Esophagus (tissue), 2 donors: Measurements from ENCODE around the gene RYR2. TPM values are rescaled to one million over a fixed set of nuclear protein-coding genes. Genes with fewer than 3 reads are reported as not detected.
"Not testable (repeated sequence)": the region's sequence is repeated elsewhere in the genome, so short reads cannot be mapped to it uniquely, and the experiment has no call there.

ENCODE experiments used
- H3K27ac ChIP-seq, 2 donors: one replicate each; pipeline ENCODE4 v1.5.1; 2013; ENCODE audit warnings: low read depth in 2 of 2, mild to moderate bottlenecking in 2 of 2, inconsistent platforms in 1 of 2, low read length in 1 of 2, moderate library complexity in 1 of 2
- H3K27me3 ChIP-seq, 2 donors: one replicate each; pipeline ENCODE4 v1.6.1; 2013; ENCODE audit warnings: low read length in 2 of 2, control low read depth in 1 of 2, mild to moderate bottlenecking in 1 of 2; ENCODE audit not compliant: insufficient read depth in 2 of 2, control insufficient read depth in 1 of 2
- H3K36me3 ChIP-seq, 2 donors: one replicate each; pipeline ENCODE4 v1.6.1; 2013; ENCODE audit warnings: low read length in 1 of 2; ENCODE audit not compliant: control insufficient read depth in 2 of 2, insufficient read depth in 2 of 2
- H3K4me1 ChIP-seq, 2 donors: one replicate each; pipeline ENCODE4 v1.6.1; 2013; ENCODE audit warnings: low read length in 1 of 2; ENCODE audit not compliant: control insufficient read depth in 2 of 2, insufficient read depth in 2 of 2
- H3K4me3 ChIP-seq, 2 donors: one replicate each; pipeline ENCODE4 v1.5.1; 2013; ENCODE audit warnings: low read length in 2 of 2, mild to moderate bottlenecking in 2 of 2, low read depth in 1 of 2, moderate library complexity in 1 of 2
- H3K9me3 ChIP-seq, 2 donors: one replicate each; pipeline ENCODE4 v1.6.1; 2013; ENCODE audit warnings: mild to moderate bottlenecking in 2 of 2, low read depth in 1 of 2, low read length in 1 of 2, moderate library complexity in 1 of 2; ENCODE audit not compliant: control insufficient read depth in 2 of 2, insufficient read depth in 1 of 2
- WGBS, 2 donors: extraction: QIAGEN DNeasy Blood & Tissue Kit; methylation state at CpG; one replicate each; pipeline ENCODE4 v1.1.7; 2013; 5-methylcytosine and 5-hydroxymethylcytosine counted together
- polyA plus RNA-seq, 2 donors: library from polyadenylated mRNA; stranded (reverse); fragments of 200-250 nt; gene quantifications; one replicate each; pipeline ENCODE4 v1.2.3, GENCODE V29; 2013
- donor health status: healthy with polysubstance abuse.
- donor health status: Bipolar disorder and iron deficiency.

RYR2 gene
- polyA plus RNA-seq, 2 donors: 0.35 to 1.2 TPM

DNA sequence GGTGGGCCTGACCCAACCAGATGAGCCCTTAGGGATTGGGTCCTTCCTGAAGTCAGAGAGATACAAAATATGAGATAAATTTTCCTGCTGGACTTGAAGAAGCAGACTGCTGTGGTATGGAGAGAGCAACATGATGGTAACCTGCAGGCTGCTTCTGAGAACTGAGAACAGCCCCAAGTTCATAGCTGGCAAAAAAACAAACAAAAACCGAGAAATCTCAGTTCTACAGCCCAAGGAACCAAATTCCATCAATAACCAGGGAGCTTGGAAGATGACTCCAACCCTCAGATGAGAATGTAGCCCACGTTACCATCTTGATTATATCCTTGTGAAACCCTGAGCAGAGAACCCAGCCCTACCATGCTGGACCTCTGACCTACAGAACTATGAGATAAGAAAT lies 532.6 kb downstream of the RYR2 start:
- H3K9me3 ChIP-seq: peaks cover 0 to 2% of the 10 kb centered on the region in 2 donors
- 41 to 48% methylated on average over 2 of the region's 2 CpGs for WGBS, 2 donors
- no peaks in the 10 kb centered on the region for H3K36me3 ChIP-seq
- no peaks in the 10 kb centered on the region for H3K4me1 ChIP-seq
- no peak overlapping the region for H3K4me3 ChIP-seq
- H3K27ac ChIP-seq: no peak overlapping the region
- H3K27me3 ChIP-seq: no peaks in the 10 kb centered on the region

DNA sequence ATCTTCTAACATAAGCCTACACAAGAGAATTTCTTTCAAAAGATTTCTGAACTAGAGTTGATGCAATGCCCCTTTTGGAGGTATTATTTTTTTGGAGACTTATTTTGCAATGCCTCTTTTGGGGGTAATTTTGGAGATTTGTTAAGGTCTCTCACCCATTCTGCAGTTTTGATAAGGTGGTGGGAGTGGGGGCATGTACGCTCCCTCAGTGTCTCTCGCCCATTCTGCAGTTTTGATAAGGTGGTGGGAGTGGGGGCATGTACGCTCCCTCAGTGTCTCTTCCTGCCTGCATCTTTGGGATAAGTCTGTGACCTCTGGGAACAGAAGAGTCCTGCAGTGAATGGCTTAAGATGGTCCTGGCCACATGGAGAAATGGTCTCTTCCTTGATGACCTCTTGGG lies 536.6 kb downstream of the RYR2 start:
- H3K27me3 ChIP-seq: no peaks in the 10 kb centered on the region
- H3K4me3 ChIP-seq: no peak overlapping the region
- 88 to 96% methylated on average over 3 of the region's 3 CpGs for WGBS, 2 donors
- H3K27ac ChIP-seq: no peak overlapping the region
- H3K36me3 ChIP-seq: no peaks in the 10 kb centered on the region
- H3K9me3 ChIP-seq: peaks cover 0 to 2% of the 10 kb centered on the region in 2 donors
- H3K4me1 ChIP-seq: no peaks in the 10 kb centered on the region

DNA sequence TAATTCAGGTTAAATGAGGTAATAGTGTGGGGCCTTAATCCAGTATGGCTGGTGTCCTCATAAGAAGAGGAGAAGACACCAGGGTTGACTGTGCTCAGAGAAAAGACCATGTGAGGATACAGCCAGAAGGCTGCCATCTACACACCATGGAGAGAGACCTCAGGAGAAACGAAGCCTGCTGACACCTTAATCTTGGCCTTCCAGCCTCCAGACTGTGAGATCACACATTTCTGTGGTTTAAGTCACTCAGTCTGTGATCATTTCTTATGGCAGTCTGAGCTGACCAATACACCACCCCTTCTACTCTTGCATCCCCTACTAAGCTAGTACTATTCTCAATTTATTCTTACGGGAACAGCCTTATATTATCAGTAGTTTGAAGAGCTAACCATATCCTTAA lies 538.7 kb downstream of the RYR2 start:
- Histone ChIP-seq H3K27me3 (no peaks in the 10 kb centered on the region), H3K36me3 (no peaks in the 10 kb centered on the region), H3K27ac (no peak overlapping the region), H3K9me3 (peaks cover 0 to 2% of the 10 kb centered on the region in 2 donors), H3K4me3 (no peak overlapping the region), H3K4me1 (no peaks in the 10 kb centered on the region)
- 67 to 75% methylated on average over 2 of the region's 2 CpGs for WGBS, 2 donors

DNA sequence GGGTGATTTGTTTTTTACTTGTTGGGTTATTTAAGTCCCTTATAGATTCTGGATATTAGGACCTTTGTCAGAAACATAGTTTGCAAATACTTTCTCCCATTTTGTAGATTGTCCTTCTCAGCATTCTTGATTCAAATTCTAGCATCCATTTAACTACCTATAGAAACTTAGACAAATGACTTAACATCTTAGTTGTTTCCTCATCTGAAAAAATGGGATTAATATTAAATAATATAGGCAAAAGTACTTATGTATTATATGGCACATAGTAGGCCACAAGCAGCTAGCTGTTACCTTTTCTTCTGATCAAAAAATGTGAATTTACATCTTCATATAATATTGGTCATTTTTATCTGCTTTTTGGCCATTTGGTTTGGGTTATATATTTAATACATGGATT lies 541.3 kb downstream of the RYR2 start:
- Histone ChIP-seq H3K27ac (no peak overlapping the region), H3K4me3 (no peak overlapping the region), H3K36me3 (no peaks in the 10 kb centered on the region), H3K27me3 (no peaks in the 10 kb centered on the region), H3K4me1 (no peaks in the 10 kb centered on the region), H3K9me3 (peaks cover 0 to 2% of the 10 kb centered on the region in 2 donors)

DNA sequence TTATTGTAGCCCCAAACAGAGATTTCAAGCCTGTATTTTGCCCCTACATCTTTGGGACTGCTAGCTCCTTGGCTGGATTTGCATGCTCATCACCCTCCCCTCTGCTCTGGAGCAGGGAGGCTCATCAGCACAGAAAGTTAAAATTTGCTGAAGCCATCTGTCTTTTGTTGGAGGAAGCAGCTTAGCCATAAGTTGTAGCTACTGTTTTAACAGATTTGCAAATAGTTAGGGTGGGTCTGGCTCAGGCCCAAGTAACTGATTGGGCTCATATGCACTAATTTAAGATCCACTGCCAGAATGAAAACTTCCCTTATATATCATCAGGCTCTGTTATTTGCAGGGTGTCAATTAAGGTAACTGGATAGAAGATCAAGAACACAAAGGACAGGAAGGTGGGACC lies 541.8 kb downstream of the RYR2 start:
- Histone ChIP-seq H3K9me3 (no peaks in the 10 kb centered on the region), H3K27ac (no peak overlapping the region), H3K4me1 (no peaks in the 10 kb centered on the region), H3K4me3 (no peak overlapping the region), H3K27me3 (no peaks in the 10 kb centered on the region), H3K36me3 (no peaks in the 10 kb centered on the region)

DNA sequence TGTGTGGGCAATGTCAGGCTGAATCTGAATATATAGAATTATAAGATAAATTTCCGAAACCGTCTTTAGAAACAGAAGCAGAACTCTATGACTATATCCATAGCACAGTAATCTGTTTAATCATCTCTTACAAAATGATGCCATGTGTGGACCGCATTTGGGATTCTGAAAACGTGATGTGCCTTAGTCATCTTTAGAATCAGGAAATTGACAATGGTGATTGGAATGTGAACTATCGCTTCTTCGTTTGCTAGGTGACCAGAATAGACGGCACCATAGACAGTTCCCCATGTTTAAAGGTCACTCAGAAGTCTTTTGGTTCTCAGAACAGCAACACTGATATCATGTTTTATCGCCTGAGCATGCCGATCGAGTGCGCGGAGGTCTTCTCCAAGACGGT lies 548.4 kb downstream of the RYR2 start:
- H3K9me3 ChIP-seq: no peaks in the 10 kb centered on the region
- no peak overlapping the region for H3K27ac ChIP-seq
- no peaks in the 10 kb centered on the region for H3K27me3 ChIP-seq
- no peaks in the 10 kb centered on the region for H3K4me1 ChIP-seq
- no peak overlapping the region for H3K4me3 ChIP-seq
- WGBS, 2 donors: 92% methylated on average over 13 of the region's 13 CpGs
- H3K36me3 ChIP-seq: no peaks in the 10 kb centered on the region

DNA sequence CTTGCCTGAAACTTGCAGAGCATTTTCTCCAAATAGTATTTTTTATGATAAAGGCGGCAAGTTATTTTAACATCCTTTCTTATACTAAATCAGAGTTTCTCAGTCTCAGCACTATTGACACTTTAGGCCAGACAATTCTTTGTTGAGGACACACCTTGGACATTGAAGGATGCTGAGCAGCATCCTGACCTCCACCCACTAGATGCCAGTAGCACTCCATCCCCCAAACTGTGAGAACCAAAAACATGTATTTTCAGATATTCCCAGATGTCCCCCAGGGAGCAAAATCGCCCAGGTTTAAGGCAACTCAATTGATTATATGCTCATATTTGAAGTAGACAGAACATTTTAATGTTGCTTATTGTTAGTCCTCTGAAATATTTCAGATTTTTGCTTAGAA lies 549.4 kb downstream of the RYR2 start:
- Histone ChIP-seq H3K27me3 (no peaks in the 10 kb centered on the region), H3K9me3 (no peaks in the 10 kb centered on the region), H3K36me3 (no peaks in the 10 kb centered on the region), H3K4me1 (no peaks in the 10 kb centered on the region), H3K27ac (no peak overlapping the region), H3K4me3 (no peak overlapping the region)
- 77 to 86% methylated on average over 2 of the region's 2 CpGs for WGBS, 2 donors

DNA sequence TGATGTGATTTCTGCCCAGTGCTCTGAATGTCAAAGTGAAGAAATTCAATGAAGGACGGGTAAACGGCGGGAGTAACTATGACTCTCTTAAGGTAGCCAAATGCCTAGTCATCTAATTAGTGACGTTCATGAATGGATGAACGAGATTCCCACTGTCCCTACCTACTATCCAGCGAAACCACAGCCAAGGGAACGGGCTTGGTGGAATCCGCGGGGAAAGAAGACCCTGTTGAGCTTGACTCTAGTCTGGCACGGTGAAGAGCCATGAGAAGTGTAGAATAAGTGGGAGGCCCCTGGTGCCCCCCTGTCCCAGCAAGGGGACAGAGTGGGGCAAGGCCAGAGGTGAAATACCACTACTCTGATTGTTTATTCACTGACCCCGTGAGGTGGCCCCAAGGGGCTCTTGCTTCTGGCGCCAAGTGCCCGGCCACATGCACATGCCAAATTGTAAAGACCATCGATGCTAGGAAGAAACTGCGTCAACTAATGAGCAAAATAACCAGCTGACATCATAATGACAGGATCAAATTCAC lies 561.1 kb downstream of the RYR2 start:
- WGBS, 2 donors: 85 to 86% methylated on average over 14 to 15 of the region's 15 CpGs
- not testable (repeated sequence) for H3K36me3 ChIP-seq, H3K27me3 ChIP-seq, H3K4me1 ChIP-seq, H3K27ac ChIP-seq, H3K4me3 ChIP-seq, H3K9me3 ChIP-seq

DNA sequence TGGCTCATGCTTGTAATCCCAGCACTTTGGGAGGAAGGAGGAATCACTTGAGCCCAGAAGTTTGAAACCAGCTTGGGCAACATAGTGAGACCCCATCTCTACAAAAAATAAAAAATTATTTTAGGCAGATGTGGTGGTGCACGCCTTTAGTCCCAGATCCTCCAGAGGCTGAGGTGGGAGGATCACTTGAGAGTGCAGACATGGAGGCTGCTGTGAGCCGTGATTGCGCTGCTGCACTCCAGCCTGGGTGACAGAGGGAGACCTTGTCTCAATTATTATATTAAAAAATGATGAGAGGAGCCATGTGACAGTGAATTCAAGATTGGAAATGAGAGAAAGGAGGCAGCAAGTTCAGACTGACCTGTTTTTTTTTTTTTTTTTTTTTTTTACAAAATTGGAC lies 566.4 kb downstream of the RYR2 start:
- WGBS, 2 donors: 82 to 84% methylated on average over 3 of the region's 3 CpGs
- Histone ChIP-seq H3K4me3 (no peak overlapping the region), H3K9me3 (no peaks in the 10 kb centered on the region), H3K4me1 (no peaks in the 10 kb centered on the region), H3K27ac (no peak overlapping the region), H3K36me3 (no peaks in the 10 kb centered on the region), H3K27me3 (no peaks in the 10 kb centered on the region)

DNA sequence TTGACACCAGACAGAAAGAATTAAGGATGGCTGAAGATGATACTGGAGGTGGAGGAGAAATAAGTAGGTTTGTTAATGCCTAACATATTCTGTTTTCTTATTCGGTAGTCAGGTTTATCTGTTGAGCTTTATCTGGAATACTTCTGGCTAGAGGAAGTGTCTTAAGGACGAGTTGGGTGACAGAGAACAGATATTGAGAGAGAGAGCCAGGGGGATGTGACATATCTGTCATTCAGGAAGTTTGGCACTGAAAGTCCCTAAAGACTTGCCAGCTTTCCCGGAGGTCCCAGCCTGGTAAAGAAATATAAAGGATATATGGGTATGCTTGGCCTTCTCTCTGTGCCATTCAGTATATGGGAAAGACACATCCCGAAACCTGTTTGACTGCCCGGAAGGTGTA lies 568.2 kb downstream of the RYR2 start:
- H3K27ac ChIP-seq: no peak overlapping the region
- H3K4me3 ChIP-seq: no peak overlapping the region
- H3K4me1 ChIP-seq: no peaks in the 10 kb centered on the region
- H3K9me3 ChIP-seq: peaks cover 2 to 4% of the 10 kb centered on the region in 2 donors
- WGBS, 2 donors: 77 to 81% methylated on average over 5 of the region's 5 CpGs
- no peaks in the 10 kb centered on the region for H3K36me3 ChIP-seq
- H3K27me3 ChIP-seq: no peaks in the 10 kb centered on the region
